HCT116 (cell line): ENCODE data around the gene PPDPF. TPM values are rescaled to one million over a fixed set of nuclear protein-coding genes. Genes with fewer than 3 reads are reported as not detected.

Experiments
- ATAC-seq: fragments of 200-7000 bp; cut with Tn5 transposase; 2 replicates; pipeline ENCODE4 v1.9.1; 2020; ENCODE audit warnings: mild to moderate bottlenecking, moderate library complexity
- BruUV-seq: library from RNA; stranded (reverse); fragments of 400-500 nt; replicated peaks from 2 replicates; lab custom pipeline; 2021; lab: Mats Ljungman, UMichigan
- CTCF ChIA-PET: fragments of 300-600 bp; sonication (Branson Sonifier 250); formaldehyde crosslinking; loops from one replicate; lab custom pipeline; 2021; ENCODE audit warnings: antibody characterized with exemption; lab: Charles Lee
- POLR2A ChIA-PET: fragments of 300-600, 350-600 bp; sonication (Branson Sonifier 250); formaldehyde crosslinking; loops from one replicate; lab custom pipeline; 2021; ENCODE audit warnings: antibody characterized with exemption; lab: Charles Lee
- RAD21 ChIA-PET, 2 experiments: fragments of 300-600 bp; sonication (Branson Sonifier 250); formaldehyde crosslinking; loops; one replicate each; lab custom pipeline; 2023; ENCODE audit warnings: low total read pairs in 2 of 2; ENCODE audit not compliant: uncharacterized antibody in 2 of 2, unreplicated experiment in 2 of 2, low non-redundant PET in 1 of 2; lab: Charles Lee
- DNase-seq: peaks from one replicate; pipeline ENCODE4 v3.0.0-alpha.2; 2010; ENCODE audit warnings: low read depth, low spot score
- H2AFZ ChIP-seq: fragments of 200-600 bp; shearing (Covaris generic), sonication (generic); 2 replicates; pipeline ENCODE4 v1.6.1; 2017; ENCODE audit warnings: low read depth, mixed run types, mixed read lengths, antibody characterized with exemption, low read length; ENCODE audit not compliant: poor library complexity, severe bottlenecking
- H3K27ac ChIP-seq: 2 replicates; pipeline ENCODE4 v1.5.1; 2012; ENCODE audit warnings: low read depth, low read length
- H3K27me3 ChIP-seq: fragments of 200-600 bp; sonication (generic); 2 replicates; pipeline ENCODE4 v1.6.1; 2016; ENCODE audit warnings: mixed run types, low read length, mixed read lengths; ENCODE audit not compliant: insufficient read depth
- H3K36me3 ChIP-seq, 2 experiments: fragments of 200-500 bp in 1 of 2; fragments of 200-600 bp in 1 of 2; sonication (Bioruptor generic) in 1 of 2; sonication (generic) in 1 of 2; 2 replicates each; pipeline versions ENCODE4 v1.5.1 to v1.6.1; 2014 to 2016; ENCODE audit warnings: low read length in 2 of 2, inconsistent platforms in 1 of 2, mixed read lengths in 1 of 2, mixed run types in 1 of 2; ENCODE audit not compliant: insufficient read depth in 2 of 2, control insufficient read depth in 1 of 2
- H3K4me1 ChIP-seq, 2 experiments: fragments of 200-600 bp in 1 of 2; sonication (generic) in 1 of 2; 2 replicates each; pipeline versions ENCODE4 v1.5.1 to v1.6.1; 2012 to 2017; ENCODE audit warnings: low read length in 2 of 2, inconsistent platforms in 1 of 2, mild to moderate bottlenecking in 1 of 2, mixed read lengths in 1 of 2, mixed run types in 1 of 2, moderate library complexity in 1 of 2; ENCODE audit not compliant: insufficient read depth in 2 of 2, control insufficient read depth in 1 of 2
- H3K4me2 ChIP-seq: fragments of 200-600 bp; sonication (generic); 2 replicates; pipeline ENCODE4 v1.6.1; 2017; ENCODE audit warnings: mixed run types, low read length, mixed read lengths
- H3K4me3 ChIP-seq, 2 experiments: fragments of 200-600 bp in 1 of 2; sonication (generic) in 1 of 2; replicated peaks in 1 of 2; 2 replicates each; pipeline ENCODE4 v1.5.1; 2011 to 2016; ENCODE audit warnings: low read length in 2 of 2, control low read depth in 1 of 2, low read depth in 1 of 2, mild to moderate bottlenecking in 1 of 2, mixed read lengths in 1 of 2, mixed run types in 1 of 2
- H3K79me2 ChIP-seq: fragments of 200-600 bp; sonication (generic); 2 replicates; pipeline ENCODE4 v1.6.1; 2017; ENCODE audit warnings: mild to moderate bottlenecking, mixed run types, low read length, moderate library complexity, mixed read lengths; ENCODE audit not compliant: insufficient read depth
- H3K9ac ChIP-seq: fragments of 200-600 bp; sonication (generic); 2 replicates; pipeline ENCODE4 v1.6.1; 2016; ENCODE audit warnings: low read length, mixed read lengths
- H3K9me2 ChIP-seq: fragments of 200-600 bp; sonication (generic), shearing (Covaris generic); 2 replicates; pipeline ENCODE4 v1.6.1; 2017; ENCODE audit warnings: mixed run types, mild to moderate bottlenecking, moderate library complexity; ENCODE audit not compliant: insufficient read depth
- H3K9me3 ChIP-seq, 2 experiments: fragments of 200-500 bp in 1 of 2; fragments of 200-600 bp in 1 of 2; sonication (Bioruptor generic) in 1 of 2; sonication (generic) in 1 of 2; 2 replicates each; pipeline ENCODE4 v1.6.1; 2014 to 2017; ENCODE audit warnings: low read length in 2 of 2, mixed read lengths in 2 of 2, inconsistent platforms in 1 of 2, low read depth in 1 of 2, mild to moderate bottlenecking in 1 of 2, mixed run types in 1 of 2, moderate library complexity in 1 of 2; ENCODE audit not compliant: control insufficient read depth in 1 of 2, insufficient read depth in 1 of 2
- H4K20me1 ChIP-seq: fragments of 200-600 bp; sonication (generic), shearing (Covaris generic); 2 replicates; pipeline ENCODE4 v1.6.1; 2017; ENCODE audit warnings: mixed run types, mild to moderate bottlenecking, moderate library complexity; ENCODE audit not compliant: insufficient read depth
- CEBPB ChIP-seq: IDR thresholded peaks from 2 replicates; pipeline ENCODE4 v1.6.1; 2012; ENCODE audit warnings: low read depth
- CTCF ChIP-seq, 3 experiments: fragments of 200-600 bp in 1 of 3; sonication (generic) in 1 of 3; IDR thresholded peaks in 2 of 3; conservative IDR thresholded peaks in 1 of 3; 2 replicates each; pipeline ENCODE4 v1.5.1; 2012 to 2017; ENCODE audit warnings: low read depth in 2 of 3, low read length in 2 of 3, antibody characterized with exemption in 1 of 3, borderline replicate concordance in 1 of 3, control low read depth in 1 of 3, mild to moderate bottlenecking in 1 of 3, mixed read lengths in 1 of 3, mixed run types in 1 of 3, moderate library complexity in 1 of 3; ENCODE audit not compliant: insufficient read depth in 1 of 3
- FOSL1 ChIP-seq: IDR thresholded peaks from 2 replicates; pipeline ENCODE4 v1.6.1; 2012; ENCODE audit warnings: low read depth
- JUND ChIP-seq: IDR thresholded peaks from 2 replicates; pipeline ENCODE4 v1.6.1; 2012
- POLR2AphosphoS5 ChIP-seq: IDR thresholded peaks from 2 replicates; pipeline ENCODE4 v1.6.1; 2011; ENCODE audit warnings: mild to moderate bottlenecking, low read depth, low read length, moderate library complexity
- REST ChIP-seq: IDR thresholded peaks from 2 replicates; pipeline ENCODE4 v1.6.1; 2012; ENCODE audit warnings: low read depth
- TCF7L2 ChIP-seq: IDR thresholded peaks from 2 replicates; pipeline ENCODE4 v1.7.0; 2011; ENCODE audit warnings: borderline replicate concordance, inconsistent platforms; ENCODE audit not compliant: insufficient read depth, insufficient read length; ENCODE audit errors: extremely low read depth
- ZBTB33 ChIP-seq: IDR thresholded peaks from 2 replicates; pipeline ENCODE4 v1.6.1; 2011; ENCODE audit warnings: mild to moderate bottlenecking, low read length, moderate library complexity; ENCODE audit not compliant: insufficient replicate concordance; ENCODE audit errors: extremely low read depth
- intact Hi-C: fragments of 100-400 bp; cut with micrococcal nuclease; formaldehyde crosslinking; loops from 2 replicates; pipeline ENCODE4 v1.10.0; 2022
- total RNA-seq: library from RNA; stranded (reverse); gene quantifications from one replicate; pipeline ENCODE4 v1.2.1, GENCODE V29; 2021; ENCODE audit not compliant: unreplicated experiment

The PPDPF gene
- total RNA-seq, 1 experiment from 2014 or later, result 346 TPM

- H3K36me3 ChIP-seq, result peaks cover 17 to 39% of the 10 kb centered on the region in 2 experiments; a peak in 3 of 4 replicates
- H3K4me3 ChIP-seq, result peak overlapping the region; percentile 82 to 84
- H4K20me1 ChIP-seq, result no peaks in the 10 kb centered on the region
- BruUV-seq, result TSS peak; percentile 50
- ChIA-PET RAD21 (interaction anchor here in 1 of 2 experiments (1.0 kb wide), 1 partner anchor 22 kb away, joined by 3 read pairs; the partner anchor contains the start of gene PPDPF), CTCF (no interaction called here), POLR2A (interaction anchor here (1.7 kb wide), 1 partner anchor 15 kb away, joined by 5 read pairs; no protein-coding TSS in a partner anchor)
- no peak overlapping the region for H2AFZ ChIP-seq
- H3K9me2 ChIP-seq, result no peaks in the 10 kb centered on the region
- peak overlapping the region; percentile 95 for H3K4me2 ChIP-seq
- no peak for DNase-seq
- intact Hi-C loops, result no loop called here
- TF ChIP-seq POLR2AphosphoS5, result 0 out of 2 replicates have a peak, but pooled peaks have one; percentile 34
- TF ChIP-seq CEBPB, result no peak
- H3K27ac ChIP-seq, result peak overlapping the region; percentile 77
- peak overlapping the region; percentile 78 for H3K9ac ChIP-seq
- ATAC-seq, result peak; percentile 46
- H3K27me3 ChIP-seq, result no peaks in the 10 kb centered on the region
- H3K9me3 ChIP-seq, result no peaks in the 10 kb centered on the region
- H3K79me2 ChIP-seq, result peaks cover 48% of the 10 kb centered on the region
- H3K4me1 ChIP-seq, result peaks cover 23 to 43% of the 10 kb centered on the region in 2 experiments
Observed at GRCh38 chr20:63497946-63498935, 22.3 kb upstream of the PPDPF start.

- H3K4me2 ChIP-seq, result peak within 1 kb of the TSS; percentile 95
- DNase-seq, result no peak
- H3K9ac ChIP-seq, result peak within 1 kb of the TSS; percentile 78
- no peak within 1 kb of the TSS for H2AFZ ChIP-seq
- no peaks in the 10 kb centered on the region for H3K9me2 ChIP-seq
- peak; percentile 56 for ATAC-seq
- H3K79me2 ChIP-seq, result peaks cover 45% of the 10 kb centered on the region
- no peaks in the 10 kb centered on the region for H3K27me3 ChIP-seq
- H4K20me1 ChIP-seq, result no peaks in the 10 kb centered on the region
- ChIA-PET CTCF (no interaction called here), POLR2A (no interaction called here), RAD21 (no interaction called here)
- peak within 1 kb of the TSS; percentile 82 to 84 for H3K4me3 ChIP-seq
- no TSS peak for BruUV-seq
- no peaks in the 10 kb centered on the region for H3K9me3 ChIP-seq
- intact Hi-C loops, result no loop called here
- H3K36me3 ChIP-seq, result peaks cover 10 to 32% of the 10 kb centered on the region in 2 experiments; a peak in 3 of 4 replicates
- peak within 1 kb of the TSS; percentile 85 for H3K27ac ChIP-seq
- H3K4me1 ChIP-seq, result peaks cover 23 to 43% of the 10 kb centered on the region in 2 experiments
- TF ChIP-seq JUND (no peak), CTCF (IDR thresholded peaks at IDR 0.05 in 2 of 3, conservative IDR thresholded peaks at IDR 0.05 in 1 of 3; ENCODE audit: borderline replicate concordance in 1 of 3, insufficient read depth in 1 of 3, low read depth in 2 of 3, low read length in 2 of 3) (peak in 2 of 3 experiments; percentile 15 to 20; a peak in 1 of 6 replicates), REST (no peak), TCF7L2 (peak; percentile 61), ZBTB33 (no peak), FOSL1 (no peak)
Observed at GRCh38 chr20:63498960-63499337, 21.6 kb upstream of the PPDPF start, which contains the start of gene EEF1A2. EEF1A2 (minus strand) TSS chr20:63499083; CDS start chr20:63497763, 1,320 bp downstream.
